Kidney (tissue), 22 donors: ENCODE results near the gene NFKBIE. TPM values are rescaled to one million over a fixed set of nuclear protein-coding genes. Genes with fewer than 3 reads are reported as not detected.
"Not testable (repeated sequence)": the region's sequence is repeated elsewhere in the genome, so short reads cannot be mapped to it uniquely, and the experiment has no call there.

Experiments used
- DNase-seq, 5 donors: peaks; one replicate each; pipeline ENCODE4 v3.0.0-alpha.2; 2013 to 2020
- FAIRE-seq: peaks from 2 replicates; lab custom pipeline; 2012; peaks lifted over from hg19 to GRCh38; lab: Jason Lieb, UNC
- H3K27ac ChIP-seq, 2 donors: one replicate each; pipeline ENCODE4 v1.7.0; 2013; ENCODE audit warnings: low read depth in 2 of 2, low read length in 2 of 2, inconsistent platforms in 1 of 2
- H3K27me3 ChIP-seq: one replicate; pipeline ENCODE4 v1.7.1; 2013; ENCODE audit warnings: low read length, inconsistent platforms; ENCODE audit not compliant: control insufficient read depth, insufficient read depth
- H3K36me3 ChIP-seq, 3 donors: one replicate each; pipeline versions ENCODE4 v1.7.0 to v1.7.1; 2013; ENCODE audit warnings: low read length in 3 of 3, control low read depth in 1 of 3, inconsistent platforms in 1 of 3; ENCODE audit not compliant: insufficient read depth in 3 of 3, control insufficient read depth in 2 of 3
- H3K4me1 ChIP-seq, 3 donors: one replicate each; pipeline versions ENCODE4 v1.7.0 to v1.7.1; 2013; ENCODE audit warnings: low read length in 3 of 3, inconsistent platforms in 1 of 3, low read depth in 1 of 3; ENCODE audit not compliant: control insufficient read depth in 2 of 3, insufficient read depth in 2 of 3
- H3K4me3 ChIP-seq, 3 donors: one replicate each; pipeline versions ENCODE4 v1.7.0 to v1.8.1; 2013; ENCODE audit warnings: low read length in 3 of 3, control low read depth in 1 of 3, inconsistent platforms in 1 of 3
- H3K9ac ChIP-seq, 3 donors: one replicate each; pipeline versions ENCODE4 v1.7.0 to v1.7.1; 2013; ENCODE audit warnings: low read length in 3 of 3, control low read depth in 1 of 3, inconsistent platforms in 1 of 3
- H3K9me3 ChIP-seq, 3 donors: one replicate each; pipeline versions ENCODE4 v1.7.0 to v1.7.1; 2013; ENCODE audit warnings: low read length in 3 of 3, control low read depth in 1 of 3, inconsistent platforms in 1 of 3; ENCODE audit not compliant: control insufficient read depth in 2 of 3, insufficient read depth in 1 of 3
- CTCF ChIP-seq: IDR thresholded peaks from 3 replicates; pipeline ENCODE4 v1.5.1; 2012; ENCODE audit warnings: mild to moderate bottlenecking, moderate library complexity, borderline replicate concordance; ENCODE audit not compliant: insufficient read depth; ENCODE audit errors: extremely low read depth
- intact Hi-C: fragments of 100-400 bp; cut with DNase I; formaldehyde crosslinking; loops from one replicate; pipeline ENCODE4 v1.11.1; 2022
- long read RNA-seq, 10 donors: library from polyadenylated mRNA in 1 of 10; unstranded in 1 of 10; transcript quantifications; one replicate each; pipeline ENCODE4 v2.0.0 and lab custom pipeline, GENCODE V29; 2021 to 2026
- polyA plus RNA-seq: library from polyadenylated mRNA; stranded (reverse); fragments of 350-450 nt; fragmentation: Illumina TruSeq; extraction: RNeasy Lipid Tissue Mini Kit (QIAGEN cat#74804); gene quantifications from one replicate; pipeline ENCODE4 v1.2.3, GENCODE V29; 2014; ENCODE audit warnings: low read depth, low replicate concordance; ENCODE audit not compliant: insufficient read depth
- total RNA-seq: library from RNA; stranded (reverse); fragmentation: NEBNext Ultra II Directional; extraction: Animal tissue kit (Norgen Biotek cat#: 25700); gene quantifications from one replicate; pipeline ENCODE4 v1.2.1, GENCODE V29; 2021
- donor health status: control.
- donor health status: control.
- donor health status: control.
- donor health status: control.
- donor health status: control.
- donor health status: DM: yes; HTN: yes; CAD: no.
- donor health status: Normal renal cell carcinoma (clear cell type).

NFKBIE gene
- 19.0 TPM for total RNA-seq
- 12.6 TPM for polyA plus RNA-seq
- long read RNA-seq, donor 1, transcript NFKBIE-201 (6 exons, 2,581 nt), result major isoform, 5 of 5 reads
- long read RNA-seq, donor 1, partial matches to known transcripts, result 0 of 5 reads
- long read RNA-seq, donor 1, other reads (novel, unspliced or antisense), result 0 of 5 reads
- long read RNA-seq, donor 2, partial matches to known transcripts, result 0 of 2 reads
- long read RNA-seq, donor 2, other reads (novel, unspliced or antisense), result 0 of 2 reads
- long read RNA-seq, donor 3, transcript NFKBIE-201 (6 exons, 2,581 nt), result major isoform, 5 of 5 reads
- long read RNA-seq, donor 3, partial matches to known transcripts, result 0 of 5 reads
- long read RNA-seq, donor 3, other reads (novel, unspliced or antisense), result 0 of 5 reads
- long read RNA-seq, donor 4, partial matches to known transcripts, result 0 of 1 reads
- long read RNA-seq, donor 4, other reads (novel, unspliced or antisense), result 0 of 1 reads
- long read RNA-seq, donor 5, result 0 reads
- long read RNA-seq, donor 6, partial matches to known transcripts, result 0 of 1 reads
- long read RNA-seq, donor 6, other reads (novel, unspliced or antisense), result 0 of 1 reads
- long read RNA-seq, donor 7, transcript NFKBIE-201 (6 exons, 2,581 nt), result major isoform, 28 of 33 reads
- long read RNA-seq, donor 7, partial matches to known transcripts, result 4 of 33 reads
- long read RNA-seq, donor 7, other reads (novel, unspliced or antisense), result 1 of 33 reads
- long read RNA-seq, donor 8, partial matches to known transcripts, result 0 of 3 reads
- long read RNA-seq, donor 8, other reads (novel, unspliced or antisense), result 0 of 3 reads
- long read RNA-seq, donor 9, partial matches to known transcripts, result 0 of 4 reads
- long read RNA-seq, donor 9, other reads (novel, unspliced or antisense), result 0 of 4 reads
- long read RNA-seq, donor 10, result 0 reads

GRCh38 chr6:44265007-44265721 lies at the start of gene NFKBIE:
Gene NFKBIE (minus strand): TSS chr6:44265551. CDS start chr6:44265346, 205 bp downstream.
- Histone ChIP-seq H3K9me3 (no peaks in the 10 kb centered on the region), H3K9ac (peak within 1 kb of the TSS; percentile 33 to 82 (median 81)), H3K4me3 (peak within 1 kb of the TSS; percentile 61 to 78 (median 70)), H3K27ac (peak within 1 kb of the TSS; percentile 68 to 75), H3K27me3 (peaks cover 12% of the 10 kb centered on the region), H3K36me3 (no peaks in the 10 kb centered on the region), H3K4me1 (peaks cover 2 to 26% (median 22%) of the 10 kb centered on the region in 3 donors)
- FAIRE-seq (no peak), DNase-seq (peak; percentile 96 to 99 (median 97))
- intact Hi-C loops, result no loop called here
- peak; percentile 15 for TF ChIP-seq CTCF

GRCh38 chr6:44314657-44315056 lies 49.3 kb upstream of the NFKBIE start:
- intact Hi-C loops, H3K27me3 ChIP-seq, H3K4me3 ChIP-seq, FAIRE-seq, H3K4me1 ChIP-seq, DNase-seq, H3K9me3 ChIP-seq, H3K27ac ChIP-seq, H3K9ac ChIP-seq: not testable (repeated sequence)
- H3K36me3 ChIP-seq, result peaks cover 3 to 21% (median 4%) of the 10 kb centered on the region in 3 donors

- H3K27me3 ChIP-seq, result no peaks in the 10 kb centered on the region
- H3K36me3 ChIP-seq, result peaks cover 3 to 30% (median 9%) of the 10 kb centered on the region in 3 donors
- intact Hi-C loops, result no loop called here
- peak within 1 kb of the TSS; percentile 81 to 88 (median 86) for H3K9ac ChIP-seq
- no peaks in the 10 kb centered on the region for H3K9me3 ChIP-seq
- peak; percentile 79 for TF ChIP-seq CTCF
- H3K4me3 ChIP-seq, result peak within 1 kb of the TSS; percentile 72 to 91 (median 89)
- H3K4me1 ChIP-seq, result peaks cover 0 to 6% (median 0%) of the 10 kb centered on the region in 3 donors
- peak; percentile 90 to 94 (median 92) for DNase-seq
- peak within 1 kb of the TSS in 1 of 2 donors; percentile 38 for H3K27ac ChIP-seq
- no peak for FAIRE-seq
These were observed 47.8 kb upstream of the NFKBIE start, which contains the start of gene AARS2 for GRCh38 chr6:44312901-44313788. Gene AARS2 (minus strand): TSS chr6:44313347. CDS start chr6:44313323, 24 bp downstream.
